ENCODE results near the gene TTYH2.

TTYH2 gene

DNA sequence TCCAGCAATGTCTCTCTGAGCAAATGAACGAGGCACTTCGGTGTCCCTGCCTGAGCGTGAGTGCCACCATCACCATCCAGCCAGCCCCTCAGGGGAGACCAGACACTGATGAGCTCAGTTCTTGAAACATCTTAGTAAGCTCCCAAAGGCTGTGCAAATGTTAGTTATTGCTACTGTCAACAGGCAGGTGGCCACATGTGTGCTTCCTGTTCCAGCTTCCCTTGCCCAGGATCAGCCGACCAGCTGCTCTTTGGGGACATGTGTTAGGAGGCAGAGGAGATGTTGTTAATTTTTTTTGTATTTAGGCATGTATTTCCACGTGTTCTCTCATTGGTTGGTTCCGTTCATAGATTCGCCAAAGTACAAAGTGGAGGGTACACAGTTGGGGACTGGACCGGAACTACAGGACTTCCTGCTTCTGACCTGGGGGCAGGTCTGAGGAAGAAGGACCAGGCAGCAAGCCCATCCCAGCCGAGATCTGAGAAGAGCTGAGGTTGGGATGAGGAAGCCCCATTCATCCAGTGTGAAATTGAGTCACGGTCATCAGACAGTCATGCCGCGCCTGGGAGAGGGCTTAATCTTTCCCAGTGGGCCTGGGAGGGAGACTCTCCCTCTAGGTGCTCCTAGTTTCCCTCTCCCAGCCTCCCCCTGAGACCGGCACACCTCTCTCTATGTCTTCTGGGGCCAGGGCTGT is 3.8 kb downstream of the TTYH2 start:
- DNase-seq, result no peak

GRCh38 chr17:74217888-74218287 is 4.5 kb downstream of the TTYH2 start:
- no peak for DNase-seq

DNA sequence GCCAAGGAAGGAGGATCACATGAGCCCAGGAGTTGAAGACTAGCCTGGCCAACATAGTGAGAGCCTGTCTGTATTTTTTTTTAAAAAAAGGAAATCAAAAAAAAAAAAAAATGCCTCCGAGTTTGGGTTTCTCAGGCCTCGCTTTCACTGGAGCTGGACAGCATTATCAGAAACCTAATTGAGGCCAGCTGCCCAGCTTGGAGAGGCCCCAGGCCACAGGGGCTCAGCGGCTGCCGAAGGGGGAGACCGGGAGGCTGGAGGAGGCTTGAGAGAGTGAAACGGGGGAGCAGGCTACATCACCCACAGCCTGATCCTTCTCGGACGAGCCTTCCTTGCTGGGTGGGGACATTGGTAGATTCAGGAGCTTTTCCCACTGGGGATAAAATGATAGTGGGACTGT is 5.1 kb downstream of the TTYH2 start:
- no peak for DNase-seq

- no peak for DNase-seq
Observed at GRCh38 chr17:74219576-74220133, 6.3 kb downstream of the TTYH2 start.

GRCh38 chr17:74220219-74220618 is 6.8 kb downstream of the TTYH2 start:
- DNase-seq, result no peak

DNA sequence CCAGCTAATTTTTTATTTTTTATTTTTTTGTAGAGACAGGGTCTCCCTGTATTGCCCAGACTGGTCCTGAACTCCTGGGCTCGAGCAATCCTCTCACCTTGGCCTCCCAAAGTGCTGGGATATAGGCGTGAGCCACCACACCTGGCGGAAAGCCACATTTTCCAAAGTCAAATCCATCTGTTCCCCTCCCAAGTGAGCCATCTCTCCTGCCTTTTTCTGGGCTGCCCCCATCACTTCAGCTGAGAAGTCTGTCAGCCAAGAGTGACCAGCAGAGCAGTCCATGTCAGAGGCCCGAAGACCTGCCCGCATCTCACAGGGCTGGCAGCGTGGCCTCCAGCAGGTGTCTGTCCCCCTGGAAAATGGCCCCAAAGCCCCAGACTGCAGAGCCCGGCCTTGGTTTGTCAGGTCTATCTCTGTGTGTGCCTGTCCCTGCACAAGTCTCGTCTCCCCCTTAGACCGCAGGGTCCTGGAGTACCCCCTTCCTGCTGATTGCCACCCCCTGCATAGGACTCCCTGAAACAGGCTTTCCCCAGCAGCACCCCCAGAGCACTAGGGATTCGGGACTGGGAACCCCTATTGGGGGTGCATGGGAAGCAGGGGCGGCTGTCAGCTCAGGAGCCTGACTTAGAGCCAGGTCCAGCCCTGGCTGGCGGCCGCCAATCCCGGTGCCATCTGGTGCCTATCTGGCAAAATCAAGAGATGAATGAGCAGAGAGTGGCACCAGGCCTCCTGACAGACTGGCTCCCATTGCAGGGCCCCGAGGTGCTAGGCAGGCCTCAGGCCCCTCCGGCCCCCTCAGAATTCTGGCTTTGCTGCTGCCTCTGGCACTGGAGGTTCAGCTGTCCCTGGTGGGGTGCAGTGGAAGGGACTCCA is 7.8 kb downstream of the TTYH2 start:
- no peak for DNase-seq

- DNase-seq, result no peak
Observed at GRCh38 chr17:74222399-74222798, 9.0 kb downstream of the TTYH2 start.

DNA sequence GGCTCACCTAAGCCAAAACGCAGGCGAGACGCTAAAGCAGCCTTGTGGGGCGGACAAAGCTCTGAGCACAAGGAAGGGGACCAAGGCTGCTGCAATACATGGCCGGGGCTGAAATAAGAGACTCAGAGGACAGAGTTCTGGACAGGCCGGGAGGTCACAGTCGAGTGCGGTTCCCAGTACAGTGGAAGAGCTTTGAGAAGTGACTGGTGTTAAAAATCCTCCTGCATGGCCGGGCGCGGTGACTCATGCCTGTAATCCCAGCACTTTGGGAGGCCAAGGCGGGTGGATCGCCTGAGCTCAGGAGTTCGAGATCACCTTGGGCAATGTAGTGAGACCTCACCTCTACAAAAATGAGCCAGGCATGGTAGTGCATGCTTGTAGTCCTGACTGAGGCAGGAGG is 10.5 kb downstream of the TTYH2 start:
- no peak for DNase-seq

DNA sequence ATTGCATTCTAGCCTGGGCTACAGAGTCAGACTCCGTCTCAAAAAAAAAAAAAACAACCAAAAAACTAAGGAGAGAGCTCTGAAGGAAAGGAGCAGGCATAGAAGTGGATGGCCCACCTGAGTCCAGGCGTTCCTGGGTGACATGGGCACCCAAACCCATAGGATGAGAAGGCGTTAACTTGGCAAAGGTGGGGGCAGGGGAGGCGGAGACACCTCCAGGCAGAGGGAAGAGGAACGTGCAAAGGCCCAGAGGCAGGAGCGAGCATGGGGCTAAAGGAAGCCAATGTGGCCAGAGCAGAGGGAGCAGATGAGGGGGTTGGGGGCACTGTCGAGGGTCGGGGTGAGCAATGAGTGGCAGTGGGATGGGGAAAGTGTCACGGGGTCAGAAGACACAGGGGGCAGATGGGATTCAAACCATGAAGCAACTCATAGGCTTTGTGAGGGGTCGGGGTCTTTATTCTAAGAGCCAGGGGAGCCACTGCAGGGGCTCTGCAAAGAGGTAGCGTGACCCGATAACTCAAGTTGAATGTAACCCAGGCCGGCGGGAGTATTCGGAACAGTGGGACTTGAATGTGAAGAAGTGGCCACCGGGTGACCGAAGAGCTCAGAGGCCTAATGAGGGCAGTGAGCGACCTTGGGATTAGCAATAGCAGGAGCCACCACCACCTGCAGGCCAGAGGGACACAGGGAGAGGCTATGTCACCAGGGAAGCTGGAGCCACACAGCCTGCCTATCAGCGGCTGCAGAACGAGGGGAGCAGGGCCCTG is 11.8 kb downstream of the TTYH2 start:
- no peak for DNase-seq

GRCh38 chr17:74226252-74226651 is 12.9 kb downstream of the TTYH2 start:
- DNase-seq, result no peak

DNA sequence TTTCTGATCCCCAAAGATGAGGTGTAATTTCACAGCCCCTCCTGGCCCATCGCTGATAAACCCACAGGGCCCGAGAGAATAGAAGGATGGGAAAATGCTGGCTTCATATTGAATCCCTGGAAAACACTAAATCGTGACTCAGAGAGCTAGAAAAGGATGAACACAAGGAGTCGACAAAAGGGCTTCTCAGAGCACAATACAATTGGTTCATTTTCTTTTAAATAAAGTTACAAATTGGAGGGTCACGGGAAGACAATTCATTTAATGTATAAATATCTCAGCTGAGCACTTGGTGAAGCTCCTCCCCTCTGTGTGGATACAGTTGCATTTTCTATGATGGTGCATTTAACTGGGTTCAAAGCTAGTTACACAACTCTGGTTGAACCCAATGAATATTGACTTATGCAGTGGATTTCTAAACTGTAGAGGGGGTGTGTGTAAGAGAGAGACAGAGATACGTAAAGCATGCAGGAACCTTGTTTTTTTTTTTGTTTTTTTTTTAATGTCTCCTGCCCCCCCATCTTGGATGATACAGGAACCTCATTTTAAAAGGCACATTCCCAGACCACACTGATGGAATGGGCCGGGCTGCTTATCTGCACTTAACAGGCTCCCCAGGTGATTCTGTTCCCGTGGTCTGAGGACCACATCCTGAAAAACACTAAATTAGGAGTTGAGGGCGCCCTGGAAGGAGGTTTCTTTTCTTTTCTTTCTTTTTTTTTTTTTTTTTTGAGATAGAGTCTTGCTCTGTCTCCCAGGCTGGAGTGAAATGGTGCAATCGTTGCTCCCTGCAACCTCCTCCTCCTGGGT is 14.1 kb downstream of the TTYH2 start:
- DNase-seq, result no peak

DNA sequence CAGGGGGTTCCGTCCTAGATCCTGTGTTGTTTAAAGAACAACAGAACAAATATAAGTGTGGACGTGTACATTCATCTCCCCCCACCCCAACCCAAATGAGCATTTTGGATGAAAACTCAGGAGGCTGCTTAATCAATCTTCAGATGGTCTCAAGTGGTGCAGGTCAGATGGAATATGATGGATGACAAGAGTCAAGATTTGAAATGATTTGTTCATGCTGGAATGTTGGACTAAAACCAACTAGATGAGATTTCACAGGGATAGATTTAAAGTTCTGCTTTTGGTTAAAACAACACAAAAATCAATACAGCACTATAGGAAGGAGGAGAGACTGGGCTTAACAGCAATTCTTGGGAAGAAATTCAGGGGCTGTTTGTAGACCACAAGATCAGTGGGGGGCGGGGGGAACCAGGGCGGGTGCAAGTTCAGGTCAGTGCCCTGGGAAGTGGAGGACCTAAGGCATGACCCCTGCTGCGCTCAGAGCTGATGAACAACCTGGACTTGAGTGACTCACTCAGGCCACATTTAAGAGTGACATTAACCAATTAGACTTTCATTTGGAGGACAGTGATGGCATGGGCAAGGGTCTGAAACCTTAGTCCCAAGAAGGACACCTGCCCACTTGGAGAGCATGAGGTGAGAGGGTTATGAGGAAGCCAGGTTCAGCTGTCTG is 15.1 kb downstream of the TTYH2 start:
- no peak for DNase-seq

- DNase-seq, result no peak
Observed at GRCh38 chr17:74230896-74231295, 17.5 kb downstream of the TTYH2 start.

- no peak for DNase-seq
Observed at GRCh38 chr17:74231928-74232907, 18.8 kb downstream of the TTYH2 start.

GRCh38 chr17:74233937-74234336 is 20.6 kb downstream of the TTYH2 start:
- DNase-seq, result no peak

GRCh38 chr17:74234486-74234885 is 21.1 kb downstream of the TTYH2 start:
- DNase-seq, result no peak

- DNase-seq, result no peak
Observed at GRCh38 chr17:74235040-74235581, 21.7 kb downstream of the TTYH2 start.

- DNase-seq, result no peak
Observed at GRCh38 chr17:74235911-74236371, 22.6 kb downstream of the TTYH2 start.

- no peak for DNase-seq
Observed at GRCh38 chr17:74237321-74237720, 23.9 kb downstream of the TTYH2 start.

- no peak for DNase-seq
Observed at GRCh38 chr17:74239172-74239571, 25.8 kb downstream of the TTYH2 start.
